Mesenchymal stem cell (in vitro differentiated cells and primary cell): ENCODE measurements around the gene ZFYVE21.
A peak's percentile ranks its signal among the peaks of the same experiment; 100 is the strongest.

Source experiments
- DNase-seq: peaks from one replicate; pipeline ENCODE4 v3.0.0-alpha.2; 2013
- H2AFZ ChIP-seq: one replicate; pipeline ENCODE4 v1.6.1; 2013; ENCODE audit warnings: low read depth, mild to moderate bottlenecking, control low read depth, inconsistent platforms, low read length, moderate library complexity
- H2AK5ac ChIP-seq: 2 replicates; pipeline ENCODE4 v1.6.1; 2013; ENCODE audit warnings: low read length, moderate library complexity, mild to moderate bottlenecking, inconsistent platforms; ENCODE audit not compliant: severe bottlenecking
- H2BK120ac ChIP-seq: one replicate; pipeline ENCODE4 v1.6.1; 2013; ENCODE audit warnings: low read depth, mild to moderate bottlenecking, inconsistent platforms, low read length, moderate library complexity
- H2BK12ac ChIP-seq, 2 experiments: one replicate each; pipeline ENCODE4 v1.6.1; 2013; ENCODE audit warnings: inconsistent platforms in 2 of 2, low read length in 2 of 2, mild to moderate bottlenecking in 2 of 2, moderate library complexity in 2 of 2, control low read depth in 1 of 2
- H2BK15ac ChIP-seq: one replicate; pipeline ENCODE4 v1.6.1; 2013; ENCODE audit warnings: mild to moderate bottlenecking, low read depth, inconsistent platforms; ENCODE audit not compliant: poor library complexity, severe bottlenecking
- H2BK5ac ChIP-seq: 2 replicates; pipeline ENCODE4 v1.6.1; 2013; ENCODE audit warnings: low read depth, mild to moderate bottlenecking, low read length, control low read depth, inconsistent platforms; ENCODE audit not compliant: poor library complexity, severe bottlenecking
- H3K14ac ChIP-seq, 2 experiments: one replicate each; pipeline ENCODE4 v1.6.1; 2013; ENCODE audit warnings: inconsistent platforms in 2 of 2, low read length in 2 of 2, control low read depth in 1 of 2, mild to moderate bottlenecking in 1 of 2, moderate library complexity in 1 of 2
- H3K18ac ChIP-seq, 2 experiments: one replicate each; pipeline ENCODE4 v1.6.1; 2013; ENCODE audit warnings: inconsistent platforms in 2 of 2, low read length in 2 of 2, control low read depth in 1 of 2, low read depth in 1 of 2, mild to moderate bottlenecking in 1 of 2
- H3K23ac ChIP-seq, 2 experiments: one replicate each; pipeline ENCODE4 v1.6.1; 2013; ENCODE audit warnings: inconsistent platforms in 2 of 2, low read length in 2 of 2, mild to moderate bottlenecking in 2 of 2, moderate library complexity in 2 of 2, control low read depth in 1 of 2
- H3K27ac ChIP-seq: 2 replicates; pipeline ENCODE4 v1.5.1; 2013; ENCODE audit warnings: mild to moderate bottlenecking, moderate library complexity, low read length, control low read depth, inconsistent platforms; ENCODE audit not compliant: poor library complexity, severe bottlenecking
- H3K27me3 ChIP-seq, 2 experiments: 2 replicates each; pipeline versions ENCODE4 v1.6.1 to v1.7.0; 2013; ENCODE audit warnings: low read length in 2 of 2, mild to moderate bottlenecking in 2 of 2, moderate library complexity in 2 of 2, control low read depth in 1 of 2, inconsistent platforms in 1 of 2; ENCODE audit not compliant: control insufficient read depth in 1 of 2, insufficient read depth in 1 of 2
- H3K36me3 ChIP-seq, 2 experiments: 2 replicates each; pipeline versions ENCODE4 v1.6.1 to v1.7.0; 2013; ENCODE audit warnings: low read length in 2 of 2, control low read depth in 1 of 2, inconsistent platforms in 1 of 2, low read depth in 1 of 2, mild to moderate bottlenecking in 1 of 2; ENCODE audit not compliant: insufficient read depth in 2 of 2, control insufficient read depth in 1 of 2
- H3K4ac ChIP-seq, 2 experiments: one replicate each; pipeline ENCODE4 v1.6.1; 2013; ENCODE audit warnings: inconsistent platforms in 2 of 2, low read length in 2 of 2, mild to moderate bottlenecking in 2 of 2, moderate library complexity in 2 of 2, control low read depth in 1 of 2, low read depth in 1 of 2
- H3K4me1 ChIP-seq: 2 replicates; pipeline ENCODE4 v1.6.1; 2013; ENCODE audit warnings: low read depth, low read length, control low read depth; ENCODE audit not compliant: control insufficient read depth, insufficient read depth
- H3K4me2 ChIP-seq: 2 replicates; pipeline ENCODE4 v1.6.1; 2013; ENCODE audit warnings: low read length, mild to moderate bottlenecking, inconsistent platforms; ENCODE audit not compliant: poor library complexity, severe bottlenecking
- H3K4me3 ChIP-seq, 2 experiments: 2 replicates each; pipeline versions ENCODE4 v1.5.1 to v1.7.0; 2013; ENCODE audit warnings: low read length in 2 of 2, mild to moderate bottlenecking in 2 of 2, control low read depth in 1 of 2, low read depth in 1 of 2; ENCODE audit not compliant: insufficient read depth in 1 of 2
- H3K79me1 ChIP-seq: replicated peaks from 2 replicates; pipeline ENCODE4 v1.6.1; 2013; ENCODE audit warnings: mild to moderate bottlenecking, control low read depth, low read length, inconsistent platforms; ENCODE audit not compliant: poor library complexity, severe bottlenecking
- H3K9ac ChIP-seq: 2 replicates; pipeline ENCODE4 v1.7.0; 2013; ENCODE audit warnings: mild to moderate bottlenecking, low read length, moderate library complexity
- H3K9me3 ChIP-seq: 2 replicates; pipeline ENCODE4 v1.7.0; 2013; ENCODE audit warnings: mild to moderate bottlenecking, low read length; ENCODE audit not compliant: control insufficient read depth
- H4K8ac ChIP-seq: one replicate; pipeline ENCODE4 v1.6.1; 2013; ENCODE audit warnings: inconsistent platforms, mild to moderate bottlenecking, low read length, moderate library complexity
- H4K91ac ChIP-seq: one replicate; pipeline ENCODE4 v1.6.1; 2013; ENCODE audit warnings: mild to moderate bottlenecking, low read length, inconsistent platforms
- WGBS: methylation state at CpG from one replicate; pipeline ENCODE4 v1.1.7; 2013; ENCODE audit warnings: mixed read lengths; 5-methylcytosine and 5-hydroxymethylcytosine counted together

The ZFYVE21 gene

GRCh38 chr14:103746701-103747100 is 31.1 kb downstream of the ZFYVE21 start:
- no peak overlapping the region for H3K18ac ChIP-seq
- H2BK120ac ChIP-seq: no peak overlapping the region
- H3K4me3 ChIP-seq: no peak overlapping the region
- no peak for DNase-seq
- H4K8ac ChIP-seq: no peak overlapping the region
- H3K4ac ChIP-seq: no peak overlapping the region
- H3K36me3 ChIP-seq: peaks cover 0 to 15% of the 10 kb centered on the region in 2 experiments
- H2BK5ac ChIP-seq: no peak overlapping the region
- no peak overlapping the region for H4K91ac ChIP-seq
- H2AK5ac ChIP-seq: no peak overlapping the region
- H3K9me3 ChIP-seq: no peaks in the 10 kb centered on the region
- WGBS: 83% methylated on average over 10 of the region's 10 CpGs
- H3K79me1 ChIP-seq: no peaks in the 10 kb centered on the region
- H3K4me2 ChIP-seq: no peak overlapping the region
- no peak overlapping the region for H2BK12ac ChIP-seq
- H3K23ac ChIP-seq: no peak overlapping the region
- peaks cover 6% of the 10 kb centered on the region for H3K4me1 ChIP-seq
- no peak overlapping the region for H2AFZ ChIP-seq
- H2BK15ac ChIP-seq: no peak overlapping the region
- no peaks in the 10 kb centered on the region for H3K27me3 ChIP-seq
- no peak overlapping the region for H3K27ac ChIP-seq
- no peak overlapping the region for H3K9ac ChIP-seq
- peak overlapping the region in 1 of 2 experiments; percentile 5 for H3K14ac ChIP-seq

GRCh38 chr14:103748534-103748857 is 32.9 kb downstream of the ZFYVE21 start:
- Histone ChIP-seq H2BK15ac (no peak overlapping the region), H3K4me3 (no peak overlapping the region), H3K4me1 (peaks cover 6% of the 10 kb centered on the region), H3K4me2 (no peak overlapping the region), H2BK5ac (no peak overlapping the region), H3K9ac (no peak overlapping the region), H2BK12ac (no peak overlapping the region), H3K27me3 (no peaks in the 10 kb centered on the region), H2BK120ac (no peak overlapping the region), H3K9me3 (no peaks in the 10 kb centered on the region), H4K91ac (no peak overlapping the region), H3K79me1 (no peaks in the 10 kb centered on the region), H3K18ac (no peak overlapping the region), H3K36me3 (peaks cover 0 to 10% of the 10 kb centered on the region in 2 experiments), H3K27ac (no peak overlapping the region), H3K4ac (no peak overlapping the region), H2AFZ (no peak overlapping the region), H3K23ac (no peak overlapping the region), H3K14ac (no peak overlapping the region), H4K8ac (no peak overlapping the region), H2AK5ac (no peak overlapping the region)
- no peak for DNase-seq
- 91% methylated on average over 5 of the region's 5 CpGs for WGBS

GRCh38 chr14:103749452-103749851 is 33.8 kb downstream of the ZFYVE21 start:
- H3K14ac ChIP-seq: no peak overlapping the region
- no peak overlapping the region for H2BK15ac ChIP-seq
- DNase-seq: peak; percentile 5
- no peak overlapping the region for H3K4me3 ChIP-seq
- H4K91ac ChIP-seq: no peak overlapping the region
- no peak overlapping the region for H3K18ac ChIP-seq
- 93% methylated on average over 4 of the region's 5 CpGs for WGBS
- no peak overlapping the region for H2AFZ ChIP-seq
- no peak overlapping the region for H3K27ac ChIP-seq
- H3K27me3 ChIP-seq: no peaks in the 10 kb centered on the region
- H3K36me3 ChIP-seq: peaks cover 0 to 6% of the 10 kb centered on the region in 2 experiments
- peaks cover 6% of the 10 kb centered on the region for H3K4me1 ChIP-seq
- no peaks in the 10 kb centered on the region for H3K79me1 ChIP-seq
- H2BK120ac ChIP-seq: no peak overlapping the region
- no peak overlapping the region for H3K4ac ChIP-seq
- no peak overlapping the region for H2BK5ac ChIP-seq
- no peaks in the 10 kb centered on the region for H3K9me3 ChIP-seq
- no peak overlapping the region for H2AK5ac ChIP-seq
- H3K4me2 ChIP-seq: no peak overlapping the region
- H3K23ac ChIP-seq: no peak overlapping the region
- H2BK12ac ChIP-seq: no peak overlapping the region
- H4K8ac ChIP-seq: no peak overlapping the region
- no peak overlapping the region for H3K9ac ChIP-seq

GRCh38 chr14:103749860-103750259 is 34.2 kb downstream of the ZFYVE21 start:
- Histone ChIP-seq H3K4me2 (no peak overlapping the region), H3K9me3 (no peaks in the 10 kb centered on the region), H2BK120ac (no peak overlapping the region)

More at GRCh38 chr14:103749860-103750259, 34.2 kb downstream of the ZFYVE21 start:
- H2BK5ac ChIP-seq: no peak overlapping the region
- H3K4me3 ChIP-seq: no peak overlapping the region
- DNase-seq: no peak
- H3K27ac ChIP-seq: no peak overlapping the region
- H3K36me3 ChIP-seq: peaks cover 0 to 2% of the 10 kb centered on the region in 2 experiments
- 90% methylated on average over 3 of the region's 5 CpGs for WGBS
- no peak overlapping the region for H3K14ac ChIP-seq
- H2AFZ ChIP-seq: no peak overlapping the region
- no peak overlapping the region for H3K4ac ChIP-seq
- peaks cover 6% of the 10 kb centered on the region for H3K4me1 ChIP-seq
- H3K27me3 ChIP-seq: no peaks in the 10 kb centered on the region
- H2AK5ac ChIP-seq: no peak overlapping the region
- H2BK15ac ChIP-seq: no peak overlapping the region
- H3K9ac ChIP-seq: no peak overlapping the region
- no peaks in the 10 kb centered on the region for H3K79me1 ChIP-seq
- H3K23ac ChIP-seq: no peak overlapping the region
- no peak overlapping the region for H3K18ac ChIP-seq
- H4K8ac ChIP-seq: no peak overlapping the region
- no peak overlapping the region for H4K91ac ChIP-seq
- H2BK12ac ChIP-seq: no peak overlapping the region
